Pancreas (tissue), 10 donors: ENCODE results near the gene SLCO2A1. TPM values are rescaled to one million over a fixed set of nuclear protein-coding genes. Genes with fewer than 3 reads are reported as not detected.

Experiments
- ATAC-seq, 4 donors: fragments of 200-7000 bp; cut with Tn5 transposase; one replicate each; pipeline versions ENCODE4 v1.8.0 to v1.9.1; 2020; ENCODE audit warnings: mild to moderate bottlenecking in 4 of 4, moderate library complexity in 4 of 4
- DNase-seq, 6 donors: peaks; one replicate each; pipeline ENCODE4 v3.0.0-alpha.2; 2020
- FAIRE-seq: peaks from 2 replicates; lab custom pipeline; 2012; peaks lifted over from hg19 to GRCh38; lab: Jason Lieb, UNC
- H3K27ac ChIP-seq, 4 donors: fragments of 200-600 bp; sonication (generic); 1 replicate in 3 of 4; 2 replicates in 1 of 4; pipeline versions ENCODE4 v1.5.0 to v1.8.0; 2020
- H3K27me3 ChIP-seq, 4 donors: fragments of 200-600 bp; one replicate each; pipeline ENCODE4 v1.8.0; 2021
- H3K36me3 ChIP-seq, 3 donors: fragments of 200-600 bp; sonication (generic) in 1 of 3; one replicate each; pipeline versions ENCODE4 v1.5.0 to v1.8.0; 2020 to 2021
- H3K4me1 ChIP-seq, 3 donors: fragments of 200-600 bp; one replicate each; pipeline ENCODE4 v1.8.0; 2021
- H3K4me3 ChIP-seq, 4 donors: fragments of 200-600 bp; sonication (generic) in 2 of 4; one replicate each; pipeline versions ENCODE4 v1.5.0 to v1.8.0; 2020 to 2021
- H3K9me3 ChIP-seq, 4 donors: fragments of 200-600 bp; one replicate each; pipeline ENCODE4 v1.8.0; 2021
- WGBS, 2 donors: extraction: QIAGEN DNeasy Blood & Tissue Kit; methylation state at CpG; one replicate each; pipeline ENCODE4 v1.1.7; 2013; 5-methylcytosine and 5-hydroxymethylcytosine counted together
- intact Hi-C, 3 donors: fragments of 100-400 bp; cut with DNase I; formaldehyde crosslinking; loops; one replicate each; pipeline versions ENCODE4 v1.11.1 to v1.14.2; 2022
- polyA plus RNA-seq, 2 donors: library from polyadenylated mRNA; stranded (reverse); fragments of 200-250 nt; gene quantifications; one replicate each; pipeline ENCODE4 v1.2.3, GENCODE V29; 2013
- total RNA-seq, 6 donors: library from RNA; stranded (reverse); fragmentation: NEBNext Ultra II Directional in 4 of 6; extraction: Animal tissue kit (Norgen Biotek cat#: 25700) in 4 of 6; gene quantifications; one replicate each; pipeline versions ENCODE4 v1.2.1 to v1.2.4, GENCODE V29; 2021 to 2023
- TF ChIP-seq, protein P1 (sequence below), 4 donors: fragments of 200-600 bp; sonication (generic) in 3 of 4; IDR thresholded peaks; one replicate each; pipeline versions ENCODE4 v1.5.0 to v1.8.0; 2021; ENCODE audit warnings: antibody characterized with exemption in 4 of 4
- donor health status: healthy with polysubstance abuse.
- donor health status: DM: no; HTN: no; CAD: no; lungs with moderate emphysema.
- donor health status: DM: no; HTN: no; CAD: no.
- donor health status: control.
- donor health status: control.
- donor health status: Bipolar disorder and iron deficiency.
- donor health status: DM: yes; HTN: yes; CAD: no.
- donor health status: DM: no; HTN: no; CAD: no.
- donor health status: DM: no; HTN: no; CAD: no.
- donor health status: DM: yes; HTN: yes; CAD: no.

Gene SLCO2A1
- total and polyA plus RNA-seq, 8 donors: 4.6 to 17.5 (median 10.4) TPM

DNA sequence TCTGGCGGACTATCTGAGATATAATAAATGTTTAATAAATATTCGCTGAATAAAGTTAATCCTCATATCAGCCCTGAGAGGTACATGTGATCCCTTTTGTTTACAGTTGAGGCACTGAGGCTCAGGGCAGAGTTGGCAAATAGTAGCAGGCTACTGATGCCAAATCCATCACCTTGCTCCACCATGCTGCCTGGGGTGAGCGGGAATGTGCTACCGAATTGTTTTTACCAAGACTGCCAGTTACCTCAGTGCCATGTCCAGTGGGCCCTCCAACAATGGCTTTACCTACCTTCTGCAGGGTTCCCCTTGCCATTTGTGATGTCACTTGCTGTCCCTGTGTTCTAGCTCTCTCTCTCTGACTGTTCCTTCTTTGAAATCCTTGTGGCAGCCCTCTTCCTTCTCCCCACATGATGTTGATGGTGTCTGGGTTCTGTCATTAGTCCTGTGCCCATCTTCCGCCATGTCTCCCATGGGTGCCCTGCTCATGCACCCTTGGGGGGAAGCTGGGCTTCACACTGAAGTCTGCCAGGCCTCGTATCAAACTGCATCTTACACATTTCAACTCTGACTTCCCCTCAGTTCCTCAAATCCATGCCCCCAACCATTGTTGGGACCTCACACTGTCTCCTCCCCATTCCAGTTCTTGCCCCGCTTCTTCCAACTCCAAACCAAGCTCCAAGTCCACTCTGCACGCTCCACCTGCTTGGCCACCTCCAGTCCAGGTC, 35.4 kb downstream of the SLCO2A1 start:
- FAIRE-seq (no peak), ATAC-seq (no peak), DNase-seq (no peak)
- H3K36me3 ChIP-seq: no peaks in the 10 kb centered on the region
- no peak overlapping the region for H3K27ac ChIP-seq
- intact Hi-C loops: no loop called here
- no peaks in the 10 kb centered on the region for H3K27me3 ChIP-seq
- WGBS, 2 donors: 77 to 84% methylated on average over 8 of the region's 8 CpGs
- no peak overlapping the region for H3K4me3 ChIP-seq
- H3K4me1 ChIP-seq: no peaks in the 10 kb centered on the region
- H3K9me3 ChIP-seq: no peaks in the 10 kb centered on the region
- TF ChIP-seq, protein P1, sequence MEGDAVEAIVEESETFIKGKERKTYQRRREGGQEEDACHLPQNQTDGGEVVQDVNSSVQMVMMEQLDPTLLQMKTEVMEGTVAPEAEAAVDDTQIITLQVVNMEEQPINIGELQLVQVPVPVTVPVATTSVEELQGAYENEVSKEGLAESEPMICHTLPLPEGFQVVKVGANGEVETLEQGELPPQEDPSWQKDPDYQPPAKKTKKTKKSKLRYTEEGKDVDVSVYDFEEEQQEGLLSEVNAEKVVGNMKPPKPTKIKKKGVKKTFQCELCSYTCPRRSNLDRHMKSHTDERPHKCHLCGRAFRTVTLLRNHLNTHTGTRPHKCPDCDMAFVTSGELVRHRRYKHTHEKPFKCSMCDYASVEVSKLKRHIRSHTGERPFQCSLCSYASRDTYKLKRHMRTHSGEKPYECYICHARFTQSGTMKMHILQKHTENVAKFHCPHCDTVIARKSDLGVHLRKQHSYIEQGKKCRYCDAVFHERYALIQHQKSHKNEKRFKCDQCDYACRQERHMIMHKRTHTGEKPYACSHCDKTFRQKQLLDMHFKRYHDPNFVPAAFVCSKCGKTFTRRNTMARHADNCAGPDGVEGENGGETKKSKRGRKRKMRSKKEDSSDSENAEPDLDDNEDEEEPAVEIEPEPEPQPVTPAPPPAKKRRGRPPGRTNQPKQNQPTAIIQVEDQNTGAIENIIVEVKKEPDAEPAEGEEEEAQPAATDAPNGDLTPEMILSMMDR (IDR thresholded peaks at IDR 0.05): no peak

DNA sequence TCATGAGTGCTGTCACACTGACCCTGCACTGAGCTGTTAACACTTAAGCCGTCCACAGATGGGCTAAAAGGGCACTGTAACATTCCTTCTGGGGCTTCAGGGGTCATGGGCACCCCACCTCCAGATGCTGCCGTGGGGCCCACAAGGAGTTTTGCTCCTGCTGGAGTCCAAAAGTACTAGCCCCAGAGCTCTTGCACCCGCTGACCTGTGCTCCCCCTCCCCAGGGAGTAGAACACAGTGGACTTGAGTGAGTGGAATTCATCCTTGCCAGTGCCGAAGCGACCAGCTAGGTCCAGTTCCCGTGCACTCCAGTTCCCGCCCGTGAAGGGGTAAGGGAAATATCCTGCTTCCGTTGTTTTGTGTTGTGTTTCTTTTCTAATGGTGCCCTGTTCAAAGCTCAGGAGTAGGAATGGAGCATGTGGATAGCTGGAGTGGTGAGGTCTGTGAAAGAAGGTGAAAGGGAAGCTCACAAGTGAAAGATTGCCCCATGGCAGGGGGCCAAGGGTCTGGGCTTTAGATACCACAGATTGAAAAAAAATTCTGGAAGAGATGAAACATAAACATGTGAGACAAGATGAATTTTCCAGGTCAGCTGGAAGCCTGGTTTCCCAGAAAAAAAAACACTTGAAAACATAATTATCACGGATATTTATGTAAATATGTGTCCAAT, 36.6 kb downstream of the SLCO2A1 start:
- intact Hi-C loops: no loop called here
- Histone ChIP-seq H3K36me3 (no peaks in the 10 kb centered on the region), H3K27ac (no peak overlapping the region), H3K4me1 (no peaks in the 10 kb centered on the region), H3K4me3 (no peak overlapping the region), H3K9me3 (no peaks in the 10 kb centered on the region), H3K27me3 (no peaks in the 10 kb centered on the region)
- no peak for DNase-seq
- WGBS, 2 donors: 82 to 86% methylated on average over 10 of the region's 10 CpGs
- TF ChIP-seq, protein P1 (IDR thresholded peaks at IDR 0.05): no peak
- FAIRE-seq: no peak
- no peak for ATAC-seq

DNA sequence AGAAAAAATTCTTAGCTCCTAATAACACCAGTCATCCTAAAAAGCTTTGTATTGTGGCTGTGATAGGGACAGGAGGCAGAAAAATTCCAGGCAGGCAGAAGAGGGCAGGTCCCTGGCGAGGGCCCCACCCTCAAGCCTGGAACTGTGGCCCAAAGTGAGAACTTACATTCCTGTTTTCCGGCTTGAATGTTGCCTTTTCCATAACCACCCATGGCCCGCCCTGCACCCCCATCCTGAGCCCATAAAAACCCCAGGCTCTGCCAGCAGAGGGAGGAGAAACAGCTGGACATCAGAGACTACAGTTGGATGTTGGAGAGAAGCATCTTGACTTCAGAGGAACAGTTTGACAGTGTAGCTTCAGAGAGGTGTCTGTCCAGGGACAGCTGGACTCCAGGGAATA, 37.3 kb downstream of the SLCO2A1 start:
- H3K27me3 ChIP-seq: no peaks in the 10 kb centered on the region
- FAIRE-seq (no peak), ATAC-seq (no peak), DNase-seq (no peak)
- TF ChIP-seq, protein P1 (IDR thresholded peaks at IDR 0.05): no peak
- no peaks in the 10 kb centered on the region for H3K36me3 ChIP-seq
- WGBS, 2 donors: 89 to 95% methylated on average over 3 of the region's 3 CpGs
- H3K27ac ChIP-seq: no peak overlapping the region
- no peak overlapping the region for H3K4me3 ChIP-seq
- no peaks in the 10 kb centered on the region for H3K9me3 ChIP-seq
- intact Hi-C loops: no loop called here
- no peaks in the 10 kb centered on the region for H3K4me1 ChIP-seq

DNA sequence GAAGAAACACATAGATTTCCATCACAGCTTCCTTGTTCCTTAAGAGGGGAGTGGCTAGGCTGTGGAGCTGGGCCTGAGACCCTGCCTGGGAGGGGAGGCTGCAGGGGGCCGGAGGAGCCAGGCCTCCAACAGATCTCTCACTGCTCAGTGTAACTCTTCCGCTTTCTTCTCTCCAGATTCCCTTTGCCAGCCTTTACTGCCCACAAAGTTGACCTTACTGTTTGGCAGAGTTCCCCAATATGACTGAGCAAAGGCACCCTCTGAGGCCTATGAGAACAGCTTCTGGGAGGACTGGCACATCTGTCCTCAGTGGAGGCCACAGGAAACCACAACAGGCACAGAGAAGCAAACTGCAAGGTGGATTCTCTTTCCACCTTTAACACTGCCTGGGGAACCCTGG, 38.1 kb downstream of the SLCO2A1 start:
- FAIRE-seq (no peak), ATAC-seq (peak in 1 of 4 donors; percentile 22), DNase-seq (no peak)
- whole genome bisulfite sequencing, 2 donors: 88 to 95% methylated on average over 2 of the region's 2 CpGs
- Histone ChIP-seq H3K9me3 (no peaks in the 10 kb centered on the region), H3K36me3 (no peaks in the 10 kb centered on the region), H3K27ac (no peak overlapping the region), H3K4me3 (no peak overlapping the region), H3K27me3 (no peaks in the 10 kb centered on the region), H3K4me1 (no peaks in the 10 kb centered on the region)
- TF ChIP-seq, protein P1 (IDR thresholded peaks at IDR 0.05): no peak
- intact Hi-C loops: no loop called here

DNA sequence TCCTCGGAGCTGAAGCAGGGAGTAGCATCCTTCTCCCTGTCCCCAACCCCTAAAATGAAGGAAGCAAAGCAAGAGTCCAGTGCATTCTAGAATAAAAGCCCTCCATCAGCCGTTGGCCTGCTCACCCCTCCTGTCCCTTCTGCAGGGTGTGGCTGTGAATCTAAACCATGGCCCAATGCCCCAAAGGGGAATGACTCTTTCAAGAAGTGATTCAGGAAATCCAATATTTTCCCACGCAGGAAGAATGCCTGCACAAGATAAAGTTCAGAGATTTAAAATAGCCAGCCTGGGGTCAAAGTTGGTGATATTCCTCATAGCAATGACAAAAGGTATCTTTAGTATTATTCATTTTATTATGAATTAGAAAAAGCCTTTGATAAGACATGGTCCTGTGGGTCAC, 38.5 kb downstream of the SLCO2A1 start:
- Histone ChIP-seq H3K9me3 (no peaks in the 10 kb centered on the region), H3K27me3 (no peaks in the 10 kb centered on the region), H3K4me1 (no peaks in the 10 kb centered on the region), H3K4me3 (no peak overlapping the region), H3K27ac (no peak overlapping the region), H3K36me3 (no peaks in the 10 kb centered on the region)
- intact Hi-C loops: no loop called here
- ATAC-seq: no peak
- no peak for DNase-seq
- TF ChIP-seq, protein P1 (IDR thresholded peaks at IDR 0.05): no peak
- WGBS, 2 donors: 58 to 84% methylated on average over 3 of the region's 3 CpGs
- no peak for FAIRE-seq
